ENCODE data around the gene DBN1.

GRCh38 chr5:177505075-177505474 is 31.6 kb upstream of the DBN1 start:
- TF ChIP-seq POLR2AphosphoS5 (IDR thresholded peaks at IDR 0.05; ENCODE audit: low read depth, low read length) (no peak), CTCF (IDR thresholded peaks at IDR 0.05) (no peak), REST (IDR thresholded peaks at IDR 0.05; ENCODE audit: insufficient read depth in 1 of 2, low read depth in 2 of 2, low read length in 1 of 2) (no peak), TCF7L2 (IDR thresholded peaks at IDR 0.05; ENCODE audit: low read depth, low read length) (no peak)
